Measurements from ENCODE around the gene BHLHA15. TPM values are rescaled to one million over a fixed set of nuclear protein-coding genes. Genes with fewer than 3 reads are reported as not detected.

BHLHA15 gene
- polyA plus RNA-seq, 1 donor (not counting 4 experiments of a cell fraction or from before 2014, with no cell fraction given): not detected

- H3K9me1 ChIP-seq (ENCODE audit: control insufficient read depth, extremely low read depth, insufficient read depth, low read length): no peaks in the 10 kb centered on the region
- no peaks in the 10 kb centered on the region for H3K27me3 ChIP-seq (ENCODE audit: control insufficient read depth, extremely low read depth, insufficient read depth, low read length)
- H3K27ac ChIP-seq (ENCODE audit: control insufficient read depth, insufficient read depth, low read length): no peak overlapping the region
- H3K9ac ChIP-seq (ENCODE audit: control insufficient read depth, extremely low read depth, insufficient read depth, low read length): no peak overlapping the region
- dilution Hi-C loops (cut with MboI; ENCODE audit: extremely low pct_ligation_motif_present, low sequenced_read_pairs): no loop called here
- TF ChIP-seq CTCF (optimal IDR thresholded peaks at IDR 0.05 in 1 of 3, IDR thresholded peaks at IDR 0.05 in 1 of 3, conservative IDR thresholded peaks at IDR 0.05 in 1 of 3; ENCODE audit: extremely low read depth in 1 of 3, insufficient read depth in 2 of 3, low read length in 3 of 3) (no peak), EZH2 (IDR thresholded peaks at IDR 0.05; ENCODE audit: low read length) (no peak)
- H4K20me1 ChIP-seq (ENCODE audit: control insufficient read depth, extremely low read depth, insufficient read depth, low read length): no peaks in the 10 kb centered on the region
- H3K4me2 ChIP-seq (ENCODE audit: control insufficient read depth, extremely low read depth, insufficient read depth, low read depth, low read length): no peak overlapping the region
- H3K9me3 ChIP-seq (ENCODE audit: control insufficient read depth, low read depth, low read length): no peaks in the 10 kb centered on the region
- H3K79me2 ChIP-seq (ENCODE audit: control insufficient read depth, insufficient read depth, low read length): no peaks in the 10 kb centered on the region
- H3K36me3 ChIP-seq (ENCODE audit: control insufficient read depth in 2 of 2, extremely low read depth in 1 of 2, insufficient read depth in 2 of 2, low read length in 2 of 2): peaks cover 0 to 2% of the 10 kb centered on the region in 2 experiments
- H3K4me1 ChIP-seq (ENCODE audit: control insufficient read depth, extremely low read depth, insufficient read depth, low read length): no peaks in the 10 kb centered on the region
- no peak for DNase-seq (ENCODE audit: low read depth, low spot score)
- H3K4me3 ChIP-seq (ENCODE audit: control insufficient read depth in 2 of 3, extremely low read depth in 1 of 3, insufficient read depth in 2 of 3, low read depth in 1 of 3, low read length in 3 of 3): no peak overlapping the region
- no peak for FAIRE-seq
- H2AFZ ChIP-seq (ENCODE audit: control insufficient read depth, low read length): no peak overlapping the region
These were observed 18.2 kb downstream of the BHLHA15 start for GRCh38 chr7:98229441-98229840.

- H3K4me2 ChIP-seq (ENCODE audit: control insufficient read depth, extremely low read depth, insufficient read depth, low read depth, low read length): no peak overlapping the region
- H3K9me3 ChIP-seq (ENCODE audit: control insufficient read depth, low read depth, low read length): no peaks in the 10 kb centered on the region
- H3K4me1 ChIP-seq (ENCODE audit: control insufficient read depth, extremely low read depth, insufficient read depth, low read length): no peaks in the 10 kb centered on the region
- no peaks in the 10 kb centered on the region for H4K20me1 ChIP-seq (ENCODE audit: control insufficient read depth, extremely low read depth, insufficient read depth, low read length)
- H3K9ac ChIP-seq (ENCODE audit: control insufficient read depth, extremely low read depth, insufficient read depth, low read length): no peak overlapping the region
- no peak for TF ChIP-seq CTCF (optimal IDR thresholded peaks at IDR 0.05 in 1 of 3, IDR thresholded peaks at IDR 0.05 in 1 of 3, conservative IDR thresholded peaks at IDR 0.05 in 1 of 3; ENCODE audit: extremely low read depth in 1 of 3, insufficient read depth in 2 of 3, low read length in 3 of 3)
- TF ChIP-seq EZH2 (IDR thresholded peaks at IDR 0.05; ENCODE audit: low read length): no peak
- H3K27me3 ChIP-seq (ENCODE audit: control insufficient read depth, extremely low read depth, insufficient read depth, low read length): no peaks in the 10 kb centered on the region
- no peaks in the 10 kb centered on the region for H3K9me1 ChIP-seq (ENCODE audit: control insufficient read depth, extremely low read depth, insufficient read depth, low read length)
- no peak overlapping the region for H3K27ac ChIP-seq (ENCODE audit: control insufficient read depth, insufficient read depth, low read length)
- H3K79me2 ChIP-seq (ENCODE audit: control insufficient read depth, insufficient read depth, low read length): no peaks in the 10 kb centered on the region
- H3K4me3 ChIP-seq (ENCODE audit: control insufficient read depth in 2 of 3, extremely low read depth in 1 of 3, insufficient read depth in 2 of 3, low read depth in 1 of 3, low read length in 3 of 3): no peak overlapping the region
- H3K36me3 ChIP-seq (ENCODE audit: control insufficient read depth in 2 of 2, extremely low read depth in 1 of 2, insufficient read depth in 2 of 2, low read length in 2 of 2): peaks cover 0 to 2% of the 10 kb centered on the region in 2 experiments
- no peak overlapping the region for H2AFZ ChIP-seq (ENCODE audit: control insufficient read depth, low read length)
- DNase-seq (ENCODE audit: low read depth, low spot score) (no peak), FAIRE-seq (no peak)
- dilution Hi-C loops (cut with MboI; ENCODE audit: extremely low pct_ligation_motif_present, low sequenced_read_pairs): no loop called here
These were observed 18.9 kb downstream of the BHLHA15 start for GRCh38 chr7:98229991-98230745.
